GM18907 (cell line): ENCODE results near the gene MRPL4.
"Not testable (repeated sequence)": the region's sequence is repeated elsewhere in the genome, so short reads cannot be mapped to it uniquely, and the experiment has no call there.

Experiments
- ATAC-seq: cut with Tn5 transposase; IDR thresholded peaks from one replicate; pipeline ENCODE4 v1.9.1; 2021; ENCODE audit warnings: mild to moderate bottlenecking, moderate library complexity; ENCODE audit not compliant: unreplicated experiment

The MRPL4 gene

GRCh38 chr19:10228920-10229319 is 23.1 kb upstream of the MRPL4 start:
- no peak for ATAC-seq

DNA sequence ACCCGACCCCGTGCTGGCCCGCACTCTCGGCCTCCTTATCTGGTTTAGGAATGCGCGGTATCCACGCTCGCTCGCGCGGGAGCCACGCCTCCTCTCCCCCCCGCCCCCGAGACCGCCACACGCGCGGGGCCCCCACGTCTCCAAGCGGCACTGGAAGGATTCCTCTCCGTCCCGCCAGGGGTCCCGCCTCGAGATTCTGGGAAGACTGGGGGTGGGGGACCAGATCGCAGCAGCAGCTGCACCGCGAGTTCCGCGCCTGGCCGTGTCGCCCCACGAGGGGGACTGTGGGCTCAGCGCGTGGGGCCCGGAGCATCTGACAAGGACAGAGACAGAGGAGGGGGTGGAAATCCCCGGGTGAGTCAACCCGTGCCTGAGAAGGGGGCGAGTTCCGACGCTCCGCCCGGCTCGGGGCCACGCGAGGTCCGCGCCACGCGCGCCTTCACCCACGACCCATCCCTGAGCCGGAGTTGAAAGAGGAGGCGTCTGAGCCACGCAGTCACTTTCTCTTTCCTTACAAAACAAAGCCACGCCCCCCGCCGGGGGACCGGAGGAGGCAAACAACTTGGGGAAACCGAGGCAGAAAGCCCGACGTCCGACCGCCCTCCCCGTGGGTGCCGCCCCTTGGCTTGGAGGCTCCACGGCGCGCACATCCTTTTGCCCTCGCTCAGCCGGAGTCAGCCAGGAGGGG is 21.7 kb upstream of the MRPL4 start:
- ATAC-seq = peak; percentile 19

GRCh38 chr19:10230861-10231611 is 21.0 kb upstream of the MRPL4 start, which contains the start of gene S1PR2:
S1PR2 (minus strand) TSS chr19:10231331; CDS start chr19:10224905, 6,426 bp downstream.
- ATAC-seq = peak; percentile 48

- ATAC-seq = no peak
Measured at GRCh38 chr19:10231612-10232228, 20.3 kb upstream of the MRPL4 start.

DNA sequence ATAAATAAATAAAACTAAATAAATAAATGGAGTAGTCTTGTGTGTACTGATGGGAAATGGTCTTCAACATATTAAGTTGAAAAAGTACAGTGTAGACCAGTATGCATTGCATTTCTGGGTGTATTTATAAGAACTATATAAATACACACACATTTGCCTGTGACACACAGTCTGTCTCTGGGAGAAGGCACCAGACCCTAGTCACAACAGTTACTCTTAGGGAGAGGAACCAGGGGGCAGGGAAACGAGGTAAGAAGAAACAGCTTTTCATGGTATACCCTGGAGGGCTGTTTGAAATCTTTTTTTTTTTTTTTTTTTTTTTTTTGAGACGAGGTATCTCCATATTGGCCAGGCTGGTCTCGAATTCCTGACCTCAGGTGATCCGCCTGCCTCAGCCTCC is 18.1 kb upstream of the MRPL4 start:
- ATAC-seq = no peak

DNA sequence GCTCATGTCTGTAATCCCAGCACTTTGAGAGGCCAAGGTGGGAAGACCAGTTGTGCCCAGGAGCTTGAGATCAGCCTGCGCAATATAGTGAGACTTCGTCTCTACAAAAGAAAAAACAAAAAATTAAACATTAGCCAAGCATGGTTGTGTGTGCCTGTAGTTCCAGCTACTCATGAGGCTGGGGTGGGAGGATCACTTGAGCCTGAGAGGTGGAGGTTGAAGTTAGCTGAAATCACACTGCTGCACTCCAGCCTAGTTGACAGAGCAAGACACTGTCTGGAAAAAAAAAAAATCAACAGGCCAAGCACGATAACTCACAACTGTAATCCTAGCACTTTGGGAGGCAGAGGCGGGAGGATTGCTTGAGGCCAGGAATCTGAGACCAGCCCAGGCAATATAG is 17.0 kb upstream of the MRPL4 start:
- ATAC-seq = no peak

GRCh38 chr19:10235409-10235808 is 16.6 kb upstream of the MRPL4 start:
- ATAC-seq = not testable (repeated sequence)

GRCh38 chr19:10237702-10238101 is 14.3 kb upstream of the MRPL4 start:
- ATAC-seq = no peak

GRCh38 chr19:10238172-10238783 is 13.7 kb upstream of the MRPL4 start:
- ATAC-seq = no peak

DNA sequence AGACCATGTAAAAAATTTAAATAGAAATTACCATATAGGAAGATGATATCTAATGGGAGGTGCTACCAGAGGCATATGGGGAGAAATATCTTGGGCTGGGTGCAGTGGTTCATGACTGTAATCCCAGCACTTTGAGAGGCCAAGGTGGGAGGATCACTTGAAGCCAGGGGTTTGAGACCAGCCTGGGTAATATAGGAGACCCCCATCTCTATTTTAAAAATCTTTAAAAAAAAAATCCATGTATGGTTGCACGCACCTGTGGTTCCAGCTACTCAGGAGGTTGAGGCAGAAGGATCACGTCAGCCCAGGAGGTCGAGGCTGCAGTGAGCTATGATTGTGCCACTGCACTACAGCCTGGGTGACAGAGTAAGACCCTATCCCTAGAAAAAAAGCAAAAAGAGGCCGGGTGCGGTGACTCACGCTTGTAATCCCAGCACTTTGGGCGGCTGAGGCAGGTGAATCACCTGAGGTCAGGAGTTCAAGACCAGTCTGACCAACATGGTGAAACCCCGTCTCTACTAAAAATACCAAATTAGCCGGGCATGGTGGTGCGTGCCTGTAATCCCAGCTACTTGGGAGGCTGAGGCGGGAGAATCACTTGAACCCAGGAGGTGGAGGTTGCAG is 10.1 kb upstream of the MRPL4 start:
- not testable (repeated sequence) for ATAC-seq

DNA sequence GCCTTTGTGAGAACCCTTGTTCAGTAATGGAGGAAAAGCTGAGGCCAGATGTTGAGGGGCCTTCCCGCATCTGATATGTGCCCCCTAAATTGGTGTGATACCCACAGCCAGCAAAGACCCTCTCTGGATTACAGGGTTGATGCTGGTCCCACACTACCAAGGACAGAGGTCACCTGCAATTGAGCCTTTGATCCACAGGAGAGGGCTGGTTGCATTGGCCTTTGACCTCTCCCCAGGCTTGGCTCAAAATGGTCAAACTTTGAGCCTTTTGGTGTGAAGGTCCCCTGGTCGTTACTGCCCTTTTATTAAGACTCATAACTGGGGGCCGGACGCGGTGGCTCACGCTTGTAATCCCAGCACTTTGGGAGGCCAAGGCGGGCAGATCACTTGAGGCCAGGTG is 8.4 kb upstream of the MRPL4 start:
- no peak for ATAC-seq

DNA sequence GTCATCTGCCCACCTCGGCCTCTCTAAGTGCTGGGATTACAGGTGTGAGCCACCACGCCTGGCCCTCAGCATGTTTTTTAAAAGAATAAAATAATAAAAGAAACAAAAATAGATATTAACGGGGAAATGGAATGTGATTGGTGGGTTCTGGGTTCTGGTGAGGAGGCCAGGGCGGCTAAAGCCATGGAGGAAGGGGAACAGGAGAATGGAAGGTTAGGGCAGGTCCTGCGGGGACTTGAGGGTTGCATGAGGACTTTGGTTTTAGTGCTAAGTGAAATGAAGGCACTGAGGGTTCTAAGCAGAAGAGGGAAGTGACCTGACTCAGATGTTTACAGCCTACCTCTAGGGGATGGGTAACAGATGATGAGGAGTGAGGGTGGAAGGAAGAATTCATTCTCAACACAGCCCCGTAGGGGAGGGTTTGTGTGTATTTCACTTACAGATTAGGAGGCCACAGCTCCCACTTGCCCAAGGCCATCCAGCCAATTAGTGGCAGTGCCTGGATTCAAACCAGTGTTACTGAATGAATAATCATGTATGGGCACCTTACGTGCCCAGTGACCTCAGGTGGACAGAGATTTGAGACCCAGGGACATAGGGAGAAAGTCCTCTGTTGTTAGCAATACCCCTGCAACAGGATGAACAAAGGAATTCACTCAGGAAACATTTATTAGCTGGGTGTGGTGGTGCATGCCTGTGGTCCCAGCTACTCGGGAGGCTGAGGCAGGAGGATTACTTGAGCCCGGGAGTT is 6.7 kb upstream of the MRPL4 start:
- ATAC-seq = no peak

GRCh38 chr19:10246511-10246910 is 5.5 kb upstream of the MRPL4 start:
- no peak for ATAC-seq

DNA sequence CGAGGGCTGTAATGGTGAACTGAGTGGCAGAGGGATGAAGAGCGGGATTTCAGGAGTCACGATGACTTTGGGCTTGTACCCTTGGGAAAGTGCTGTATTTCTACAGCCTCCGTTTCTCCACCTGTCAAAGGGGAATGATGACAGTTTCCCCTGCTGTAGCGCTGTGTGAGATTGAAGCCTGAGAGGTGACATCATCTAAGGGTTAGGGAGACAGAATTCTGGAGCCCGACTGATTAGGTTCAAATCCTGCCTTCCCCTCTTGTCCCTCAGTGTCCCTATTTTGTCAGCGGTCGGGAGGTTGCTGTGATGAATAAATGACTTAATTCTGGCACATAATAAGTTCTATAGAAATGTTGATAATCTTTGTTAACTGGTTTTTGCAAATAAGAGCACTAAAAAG is 693 bp downstream of the MRPL4 start:
- no peak for ATAC-seq

GRCh38 chr19:10254244-10254643 is 2.2 kb downstream of the MRPL4 start:
- no peak for ATAC-seq

GRCh38 chr19:10255358-10255757 is 3.3 kb downstream of the MRPL4 start:
- no peak for ATAC-seq

- ATAC-seq = no peak
Measured at GRCh38 chr19:10256551-10256950, 4.5 kb downstream of the MRPL4 start.

- no peak for ATAC-seq
Measured at GRCh38 chr19:10256970-10257615, 5.1 kb downstream of the MRPL4 start.

- ATAC-seq = no peak
Measured at GRCh38 chr19:10258080-10258710, 6.2 kb downstream of the MRPL4 start.
